Dermis blood vessel endothelial cell (primary cell): ENCODE data around the gene CCDC14. TPM values are rescaled to one million over a fixed set of nuclear protein-coding genes. Genes with fewer than 3 reads are reported as not detected.
"Not testable (repeated sequence)": the region's sequence is repeated elsewhere in the genome, so short reads cannot be mapped to it uniquely, and the experiment has no call there.

Source experiments
- DNase-seq: peaks from one replicate; pipeline ENCODE4 v3.0.0; 2010
- total RNA-seq: library from RNA; depleted of rRNA; stranded (reverse); fragments of >200 nt; gene quantifications from 2 replicates; pipeline ENCODE4 v1.2.3, GENCODE V29; 2014

CCDC14 gene
- total RNA-seq, 1 donor from 2014 or later: 16.7 TPM

GRCh38 chr3:123899300-123899865 is 61.6 kb downstream of the CCDC14 start:
- DNase-seq: no peak

GRCh38 chr3:123893012-123893411 is 68.0 kb downstream of the CCDC14 start:
- DNase-seq: no peak

GRCh38 chr3:123892195-123892594 is 68.8 kb downstream of the CCDC14 start:
- DNase-seq: no peak

GRCh38 chr3:123890991-123891390 is 70.0 kb downstream of the CCDC14 start:
- not testable (repeated sequence) for DNase-seq

- not testable (repeated sequence) for DNase-seq
These were observed 70.9 kb downstream of the CCDC14 start for GRCh38 chr3:123890162-123890561.

GRCh38 chr3:123884993-123885392 is 76.0 kb downstream of the CCDC14 start:
- DNase-seq: no peak

- DNase-seq: peak; percentile 83
These were observed 76.7 kb downstream of the CCDC14 start, which contains the start of gene MYLK for GRCh38 chr3:123884203-123884831. MYLK (minus strand) TSS chr3:123884332; CDS start chr3:123793841, 90,491 bp downstream.

GRCh38 chr3:123883701-123884202 is 77.3 kb downstream of the CCDC14 start:
- peak; percentile 9 for DNase-seq

- no peak for DNase-seq
These were observed 77.9 kb downstream of the CCDC14 start for GRCh38 chr3:123883111-123883510.

GRCh38 chr3:123881771-123882170 is 79.3 kb downstream of the CCDC14 start:
- no peak for DNase-seq

GRCh38 chr3:123880998-123881561 is 79.9 kb downstream of the CCDC14 start:
- DNase-seq: peak; percentile 76

- DNase-seq: no peak
These were observed 82.2 kb downstream of the CCDC14 start for GRCh38 chr3:123878807-123879206.

GRCh38 chr3:123877965-123878364 is 83.1 kb downstream of the CCDC14 start:
- no peak for DNase-seq

GRCh38 chr3:123877466-123877865 is 83.6 kb downstream of the CCDC14 start:
- no peak for DNase-seq

- DNase-seq: no peak
These were observed 84.2 kb downstream of the CCDC14 start for GRCh38 chr3:123876858-123877257.

GRCh38 chr3:123872621-123873020 is 88.4 kb downstream of the CCDC14 start:
- no peak for DNase-seq

GRCh38 chr3:123871946-123872345 is 89.1 kb downstream of the CCDC14 start:
- DNase-seq: peak; percentile 74

GRCh38 chr3:123870033-123870432 is 91.0 kb downstream of the CCDC14 start:
- no peak for DNase-seq

GRCh38 chr3:123869165-123869564 is 91.9 kb downstream of the CCDC14 start:
- no peak for DNase-seq

- DNase-seq: no peak
These were observed 96.3 kb downstream of the CCDC14 start for GRCh38 chr3:123864706-123865105.
